ENCODE results near the gene VPS52.
"Not testable (repeated sequence)": the region's sequence is repeated elsewhere in the genome, so short reads cannot be mapped to it uniquely, and the experiment has no call there.

The VPS52 gene

DNA sequence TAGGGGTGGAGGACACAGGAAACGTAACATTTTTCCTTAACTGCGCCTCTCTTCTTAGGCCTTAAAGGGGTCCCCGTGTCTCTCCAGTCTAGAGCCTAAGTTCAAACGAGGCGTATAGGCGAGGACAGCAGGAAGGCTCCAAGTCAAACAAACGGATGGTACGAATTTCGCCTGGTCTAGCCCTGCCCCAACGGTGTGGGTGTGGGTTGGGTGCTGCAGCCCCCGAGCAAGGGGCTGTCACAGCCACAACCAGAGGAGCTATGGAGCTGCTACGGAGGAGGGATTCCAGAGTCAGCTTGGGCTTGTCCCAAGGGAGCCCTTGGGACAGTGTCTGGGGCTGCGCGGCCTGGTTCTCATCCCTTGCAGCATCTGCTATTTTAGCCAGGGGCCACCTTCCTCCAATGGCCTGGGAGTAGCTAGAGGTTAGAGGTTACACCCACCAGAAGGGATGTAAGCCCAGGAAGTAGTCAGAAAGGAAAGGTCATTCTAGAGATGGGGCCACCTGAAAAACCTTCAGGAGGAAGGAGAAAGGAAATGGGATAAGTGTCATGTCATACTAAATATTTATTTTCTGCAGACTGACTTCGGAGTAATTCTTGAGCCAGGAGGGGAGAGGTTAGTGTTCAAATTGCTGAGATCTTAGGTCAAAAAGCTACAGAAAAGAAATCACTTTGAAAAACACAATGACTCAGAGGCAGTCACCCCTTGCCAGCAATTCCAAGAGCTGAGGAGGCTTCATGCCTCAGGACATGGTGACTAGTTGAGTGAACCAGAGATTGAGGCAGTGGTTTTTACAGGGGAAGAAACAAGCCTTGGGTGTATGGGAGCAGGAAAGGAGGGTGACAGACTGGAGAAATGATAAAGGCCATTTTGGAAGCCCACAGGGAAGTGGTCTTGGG lies 21.7 kb downstream of the VPS52 start:
- no peak for DNase-seq

DNA sequence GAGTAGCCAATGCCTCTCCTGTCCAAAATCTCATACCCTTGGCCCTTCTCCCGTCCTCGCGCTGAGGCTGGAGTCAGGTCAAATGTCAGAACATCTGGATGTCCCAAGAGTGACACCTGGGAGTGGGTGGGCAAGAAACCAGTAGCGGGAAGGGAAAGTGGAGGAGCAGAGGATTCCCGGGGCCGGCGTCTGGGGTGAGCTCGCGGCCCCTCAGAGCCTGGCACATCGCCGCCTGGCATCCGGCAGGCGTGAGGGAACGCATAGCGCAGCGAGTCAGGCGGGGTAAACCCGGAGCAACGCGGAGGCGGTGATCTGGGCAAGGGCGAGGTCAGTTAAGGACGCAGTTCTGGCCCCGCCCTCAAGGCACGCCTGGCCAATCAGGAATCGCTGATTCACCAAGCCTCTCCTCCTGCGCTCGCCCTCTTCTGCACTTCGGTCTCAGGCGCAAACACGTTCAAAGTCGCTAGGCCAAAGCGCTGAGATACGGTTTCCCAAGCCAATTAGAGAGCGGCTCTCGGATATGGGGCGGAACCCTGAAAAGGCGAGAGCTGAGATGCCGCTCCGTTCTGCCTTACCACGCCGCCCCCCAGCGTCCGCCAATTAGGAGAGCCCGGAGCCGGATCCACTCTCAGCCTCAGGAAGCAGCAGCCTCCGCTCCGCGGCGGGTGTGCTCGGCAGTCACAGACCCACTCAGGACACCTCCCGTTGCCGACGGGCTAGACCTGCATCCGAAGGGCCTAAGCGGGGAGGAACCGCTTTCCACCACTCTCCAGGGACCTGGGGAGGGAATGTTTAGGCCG lies 22.5 kb downstream of the VPS52 start:
- peak; percentile 97 for DNase-seq

- no peak for DNase-seq
Observed at GRCh38 chr6:33248643-33248931, 23.1 kb downstream of the VPS52 start.

- peak; percentile 83 for DNase-seq
Observed at GRCh38 chr6:33247977-33248642, 23.6 kb downstream of the VPS52 start.

GRCh38 chr6:33243476-33243875 lies 28.2 kb downstream of the VPS52 start:
- DNase-seq, result no peak

DNA sequence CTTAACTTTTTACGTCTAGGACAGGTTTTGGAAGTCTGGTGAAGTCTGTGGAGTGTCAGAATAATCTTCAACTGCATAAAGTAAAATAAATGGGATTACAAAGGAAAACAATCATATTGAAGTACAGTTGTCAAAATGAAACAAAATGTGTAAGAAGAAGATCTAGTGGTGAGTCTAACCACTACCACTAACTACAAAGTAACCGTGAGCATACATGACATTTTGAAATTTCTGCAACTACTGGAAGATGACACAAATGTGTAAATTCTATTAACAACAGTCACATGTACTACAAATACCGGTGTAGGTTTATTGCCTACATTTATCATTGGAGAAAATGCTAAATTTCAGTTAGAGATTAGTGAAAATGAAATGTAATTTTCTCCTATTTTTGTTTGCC lies 29.7 kb downstream of the VPS52 start:
- DNase-seq, result no peak

- no peak for DNase-seq
Observed at GRCh38 chr6:33237741-33238140, 33.9 kb downstream of the VPS52 start.

DNA sequence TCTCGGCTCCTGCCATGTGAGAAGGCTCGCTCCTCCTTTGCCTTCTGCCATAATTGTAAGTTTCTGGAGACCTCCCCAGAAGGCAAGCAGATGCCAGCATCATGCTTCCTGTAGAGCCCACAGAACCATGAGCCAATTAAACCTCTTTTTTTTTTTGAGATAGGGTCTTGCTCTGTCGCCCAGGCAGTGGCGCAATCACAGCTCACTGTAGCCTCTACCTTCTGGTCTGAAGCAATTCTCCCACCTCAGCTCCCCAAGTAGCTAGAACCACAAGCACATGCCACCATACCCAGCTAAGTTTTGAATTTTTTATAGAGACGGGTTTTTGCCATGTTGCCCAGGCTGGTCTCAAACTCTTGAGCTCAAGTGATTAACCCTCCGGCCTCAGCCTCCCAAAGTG lies 34.8 kb downstream of the VPS52 start:
- no peak for DNase-seq

DNA sequence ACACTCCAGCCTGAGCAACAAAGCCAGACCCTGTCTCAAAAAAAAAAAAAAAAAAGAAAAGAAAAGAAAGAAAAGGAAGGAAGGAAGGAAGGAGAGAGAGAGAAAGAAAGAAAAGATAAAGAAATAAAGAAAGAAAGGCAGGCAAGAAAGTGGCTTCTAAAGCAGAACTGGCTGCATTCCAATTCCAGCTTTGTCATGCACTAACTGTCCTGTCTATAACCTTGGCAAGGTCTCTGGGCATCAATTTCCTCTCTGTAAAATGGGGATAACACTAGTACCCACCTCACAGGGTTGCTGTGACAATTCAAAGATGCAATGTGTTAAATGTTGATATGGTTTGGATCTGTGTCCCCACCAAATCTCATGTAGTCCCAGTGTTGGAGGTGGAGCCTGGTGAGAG lies 35.3 kb downstream of the VPS52 start:
- no peak for DNase-seq

- DNase-seq, result no peak
Observed at GRCh38 chr6:33235221-33235634, 36.4 kb downstream of the VPS52 start.

DNA sequence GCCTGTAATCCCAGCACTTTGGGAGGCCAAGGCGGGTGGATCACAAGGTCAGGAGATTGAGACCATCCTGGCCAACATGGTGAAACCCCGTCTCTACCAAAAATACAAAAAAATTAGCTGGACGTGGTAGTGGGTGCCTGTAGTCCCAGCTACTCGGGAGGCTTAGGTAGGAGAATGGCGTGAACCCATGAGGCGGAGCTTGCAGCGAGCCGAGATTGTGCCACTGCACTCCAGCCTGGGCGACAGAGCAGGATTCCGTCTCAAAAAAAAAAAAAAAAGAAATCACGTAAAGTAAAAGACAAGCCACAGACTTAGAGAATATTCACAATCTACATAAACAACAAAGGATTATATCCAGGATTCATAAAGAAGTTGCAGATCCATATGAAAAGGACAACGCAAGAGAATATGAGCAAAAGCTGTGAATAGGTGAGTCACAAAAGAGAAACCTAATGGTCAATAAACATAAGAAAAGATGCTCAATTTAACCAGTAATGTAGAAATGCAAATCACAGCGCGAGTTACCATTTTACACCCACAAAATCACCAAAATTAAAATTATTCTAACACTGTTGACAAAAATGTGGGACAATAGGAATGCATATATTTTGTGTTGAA lies 45.1 kb downstream of the VPS52 start:
- DNase-seq, result not testable (repeated sequence)

GRCh38 chr6:33217681-33218080 lies 54.0 kb downstream of the VPS52 start:
- no peak for DNase-seq

DNA sequence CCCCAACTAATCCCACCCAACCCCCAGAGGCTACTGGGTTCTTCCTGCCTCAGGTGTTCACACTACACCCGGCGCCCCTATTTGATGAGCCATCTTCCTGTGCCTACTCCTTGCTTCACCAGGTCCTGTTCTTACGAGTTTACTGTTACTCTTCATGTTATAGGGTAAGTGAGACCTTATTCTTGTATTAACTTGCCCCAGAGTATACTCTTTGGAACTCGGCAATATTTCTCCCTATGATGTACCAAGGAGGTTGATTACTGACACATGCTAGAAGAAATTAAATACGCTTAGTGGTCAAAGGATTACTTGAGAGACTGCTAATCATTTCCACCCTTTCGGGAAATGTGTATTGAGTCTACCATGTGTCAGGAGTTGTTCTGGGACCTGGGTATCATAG lies 54.4 kb downstream of the VPS52 start:
- DNase-seq, result no peak

DNA sequence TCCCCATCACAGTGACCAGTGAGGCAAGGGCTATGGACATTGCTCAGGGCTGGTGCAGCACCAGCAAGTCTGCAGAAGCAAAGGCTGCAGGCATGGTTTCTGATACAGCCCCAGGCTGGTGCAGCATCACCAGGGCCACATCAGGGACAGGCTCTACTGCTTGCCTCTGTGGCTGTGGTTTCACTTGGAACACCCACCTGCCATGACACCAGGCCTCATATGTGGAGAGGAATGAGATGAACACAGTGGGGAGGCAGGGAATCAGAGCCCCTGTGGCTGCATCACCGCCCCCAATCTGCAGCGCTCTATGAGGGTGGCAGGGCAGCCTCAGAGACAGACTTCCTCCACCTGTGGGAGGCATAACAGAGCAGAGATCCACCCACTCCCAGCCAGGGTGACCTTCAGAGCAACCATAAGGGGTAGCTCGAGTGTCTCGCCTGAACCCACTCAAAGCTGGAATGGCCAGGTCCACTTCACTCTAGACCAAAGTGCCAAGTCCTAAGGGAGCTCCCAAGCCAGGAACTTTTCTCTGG lies 55.5 kb downstream of the VPS52 start:
- DNase-seq, result no peak

- no peak for DNase-seq
Observed at GRCh38 chr6:33215271-33216116, 56.2 kb downstream of the VPS52 start.

DNA sequence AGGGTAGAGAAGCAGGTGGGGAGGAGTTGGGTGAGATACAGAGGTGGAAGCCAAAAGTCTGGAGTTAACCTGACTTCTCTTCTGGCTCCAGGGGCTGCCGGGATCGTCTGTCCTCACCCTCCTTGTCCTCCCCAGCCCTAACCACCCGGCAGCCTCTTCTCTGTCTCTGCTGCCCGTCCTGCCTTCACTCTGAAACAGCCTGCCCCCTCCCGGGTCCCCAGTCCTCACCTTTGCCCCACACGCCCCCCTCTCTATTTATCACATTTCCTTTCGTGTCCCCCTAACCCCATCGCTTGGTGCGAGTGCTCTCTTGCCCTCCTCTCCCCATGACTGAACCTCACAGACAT lies 57.7 kb downstream of the VPS52 start:
- no peak for DNase-seq

- DNase-seq, result no peak
Observed at GRCh38 chr6:33213166-33213988, 58.3 kb downstream of the VPS52 start.

- no peak for DNase-seq
Observed at GRCh38 chr6:33212857-33213165, 58.9 kb downstream of the VPS52 start.

GRCh38 chr6:33211666-33212422 lies 59.8 kb downstream of the VPS52 start:
- DNase-seq, result no peak

DNA sequence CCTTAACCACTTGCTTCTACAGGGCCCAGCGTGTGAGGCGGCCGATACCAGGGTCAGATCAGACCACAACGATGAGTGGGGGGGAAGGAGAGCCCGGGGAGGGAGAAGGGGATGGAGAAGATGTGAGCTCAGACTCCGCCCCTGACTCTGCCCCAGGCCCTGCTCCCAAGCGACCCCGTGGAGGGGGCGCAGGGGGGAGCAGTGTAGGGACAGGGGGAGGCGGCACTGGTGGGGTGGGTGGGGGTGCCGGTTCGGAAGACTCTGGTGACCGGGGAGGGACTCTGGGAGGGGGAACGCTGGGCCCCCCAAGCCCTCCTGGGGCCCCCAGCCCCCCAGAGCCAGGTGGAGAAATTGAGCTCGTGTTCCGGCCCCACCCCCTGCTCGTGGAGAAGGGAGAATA lies 60.5 kb downstream of the VPS52 start:
- DNase-seq, result no peak

DNA sequence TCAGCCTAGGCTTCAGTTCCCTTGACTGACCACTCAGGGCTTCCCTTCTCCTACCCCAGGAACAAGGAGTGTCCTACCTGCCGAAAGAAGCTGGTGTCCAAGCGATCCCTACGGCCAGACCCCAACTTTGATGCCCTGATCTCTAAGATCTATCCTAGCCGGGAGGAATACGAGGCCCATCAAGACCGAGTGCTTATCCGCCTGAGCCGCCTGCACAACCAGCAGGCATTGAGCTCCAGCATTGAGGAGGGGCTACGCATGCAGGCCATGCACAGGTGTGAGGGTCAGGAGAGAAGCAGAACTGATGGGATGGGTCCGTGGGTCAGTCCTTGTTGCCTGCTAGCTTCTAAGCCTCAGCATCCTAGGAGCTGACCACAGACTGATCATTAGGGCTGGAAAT lies 61.8 kb downstream of the VPS52 start:
- DNase-seq, result no peak
